SK-N-MC (cell line): ENCODE results near the gene STX2.
"Not testable (repeated sequence)": the region's sequence is repeated elsewhere in the genome, so short reads cannot be mapped to it uniquely, and the experiment has no call there.

Source experiments
- DNase-seq: peaks from one replicate; pipeline ENCODE4 v3.0.0-alpha.2; 2011; ENCODE audit warnings: low read depth, low spot score
- H3K27ac ChIP-seq: fragments of 200-600 bp; sonication (generic); 2 replicates; pipeline ENCODE4 v1.5.1; 2016; ENCODE audit warnings: mixed run types
- H3K36me3 ChIP-seq: fragments of 200-600 bp; sonication (generic); 2 replicates; pipeline ENCODE4 v1.6.1; 2017; ENCODE audit warnings: antibody characterized with exemption, low read length, mixed read lengths; ENCODE audit not compliant: insufficient read depth
- H3K4me3 ChIP-seq: fragments of 200-600 bp; sonication (generic); 2 replicates; pipeline ENCODE4 v1.5.1; 2016
- H3K9ac ChIP-seq: fragments of 200-600 bp; sonication (generic); 2 replicates; pipeline ENCODE4 v1.8.0; 2017; ENCODE audit warnings: mixed run types, mixed read lengths; ENCODE audit not compliant: insufficient read length
- H3K9me3 ChIP-seq: fragments of 200-600 bp; sonication (generic); 2 replicates; pipeline ENCODE4 v1.6.1; 2017; ENCODE audit warnings: low read depth, mild to moderate bottlenecking, antibody characterized with exemption, low read length, moderate library complexity, mixed read lengths
- EZH2 ChIP-seq: fragments of 200-600 bp; sonication (generic); IDR thresholded peaks from one replicate; pipeline ENCODE4 v1.6.1; 2017; ENCODE audit warnings: antibody characterized with exemption
- FOXP2 ChIP-seq: optimal IDR thresholded peaks from 2 replicates; pipeline ENCODE3; 2011; ENCODE audit warnings: mild to moderate bottlenecking, moderate library complexity; ENCODE audit not compliant: insufficient read depth; ENCODE audit errors: extremely low read length, control extremely low read depth
- POLR2AphosphoS5 ChIP-seq: IDR thresholded peaks from 2 replicates; pipeline ENCODE4 v1.6.1; 2012; ENCODE audit warnings: mild to moderate bottlenecking, low read depth, low read length, borderline replicate concordance

Gene STX2

GRCh38 chr12:130761537-130762318, 77.3 kb downstream of the STX2 start:
- DNase-seq = no peak
- Histone ChIP-seq H3K9me3 (0 out of 2 replicates have a peak, but pooled peaks cover 3% of the 10 kb centered on the region), H3K36me3 (no peaks in the 10 kb centered on the region), H3K4me3 (no peak overlapping the region), H3K9ac (no peak overlapping the region), H3K27ac (no peak overlapping the region)
- TF ChIP-seq POLR2AphosphoS5 (no peak), EZH2 (no peak), FOXP2 (no peak)

DNA sequence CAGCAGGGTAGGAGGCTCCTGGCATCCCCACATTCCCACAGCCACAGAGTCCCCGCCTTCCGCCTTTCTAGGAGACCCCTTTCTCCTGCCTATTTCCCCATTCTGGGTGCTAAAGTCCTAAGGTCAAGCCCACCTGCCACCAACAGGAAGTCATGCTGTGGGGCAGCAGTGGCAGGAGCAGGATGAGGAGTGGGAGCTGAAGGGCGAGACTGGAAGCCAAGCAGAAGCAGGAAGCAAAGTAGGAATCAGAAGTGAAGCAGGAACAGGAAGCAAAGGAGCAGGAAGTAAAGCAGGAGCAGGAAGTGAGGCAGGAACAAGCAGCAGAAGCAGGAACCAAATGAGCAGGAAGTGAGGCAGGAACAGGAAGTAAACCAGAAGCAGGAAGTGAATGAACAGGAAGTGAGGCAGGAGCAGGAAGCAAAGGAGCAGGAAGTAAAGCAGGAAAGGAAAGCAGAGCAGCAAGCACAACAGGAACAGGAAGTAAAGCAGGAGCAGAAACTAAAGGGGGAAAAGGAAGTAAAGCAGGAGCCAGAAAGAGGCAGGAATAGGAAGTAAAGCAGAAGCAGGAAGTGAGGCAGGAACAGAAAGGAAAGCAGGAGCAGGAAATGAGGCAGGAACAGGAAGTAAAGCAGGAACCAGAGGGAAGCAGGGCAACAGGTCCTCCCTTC, 84.7 kb downstream of the STX2 start:
- DNase-seq = peak; percentile 10
- Histone ChIP-seq H3K9ac (no peak overlapping the region), H3K36me3 (no peaks in the 10 kb centered on the region), H3K27ac (no peak overlapping the region), H3K9me3 (no peaks in the 10 kb centered on the region), H3K4me3 (peak overlapping the region; percentile 25)
- TF ChIP-seq POLR2AphosphoS5 (no peak), EZH2 (no peak), FOXP2 (no peak)

GRCh38 chr12:130752692-130753230, 86.3 kb downstream of the STX2 start:
- H3K9ac ChIP-seq = no peak overlapping the region
- TF ChIP-seq POLR2AphosphoS5 (no peak), FOXP2 (no peak), EZH2 (no peak)
- DNase-seq = no peak
- H3K27ac ChIP-seq = no peak overlapping the region
- no peak overlapping the region for H3K4me3 ChIP-seq
- no peaks in the 10 kb centered on the region for H3K36me3 ChIP-seq
- H3K9me3 ChIP-seq = no peaks in the 10 kb centered on the region

DNA sequence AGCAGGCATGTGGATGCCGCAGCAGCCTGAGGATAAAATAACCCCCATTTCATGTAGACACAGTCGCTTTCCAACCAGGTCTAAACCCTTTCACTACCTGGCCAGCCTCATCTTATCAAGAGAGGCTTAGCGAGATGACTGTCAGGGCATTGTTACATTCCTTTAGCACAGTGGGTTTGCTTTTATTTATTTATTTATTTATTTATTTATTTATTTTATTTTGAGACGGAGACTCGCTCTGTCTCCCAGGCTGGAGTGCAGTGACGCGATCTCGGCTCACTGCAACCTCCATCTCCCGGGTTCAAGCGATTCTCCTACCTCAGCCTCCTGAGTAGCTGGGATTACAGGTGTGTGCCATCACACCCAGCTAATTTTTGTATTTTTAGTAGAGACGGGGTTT, 87.0 kb downstream of the STX2 start:
- H3K4me3 ChIP-seq, H3K27ac ChIP-seq, DNase-seq, H3K9me3 ChIP-seq, H3K36me3 ChIP-seq, H3K9ac ChIP-seq: not testable (repeated sequence)

- H3K36me3 ChIP-seq = no peaks in the 10 kb centered on the region
- H3K9ac ChIP-seq = no peak overlapping the region
- H3K27ac ChIP-seq = no peak overlapping the region
- DNase-seq = no peak
- H3K4me3 ChIP-seq = no peak overlapping the region
- H3K9me3 ChIP-seq = no peaks in the 10 kb centered on the region
- TF ChIP-seq FOXP2 (no peak), POLR2AphosphoS5 (no peak), EZH2 (no peak)
Observed at GRCh38 chr12:130748786-130749185, 90.3 kb downstream of the STX2 start.

DNA sequence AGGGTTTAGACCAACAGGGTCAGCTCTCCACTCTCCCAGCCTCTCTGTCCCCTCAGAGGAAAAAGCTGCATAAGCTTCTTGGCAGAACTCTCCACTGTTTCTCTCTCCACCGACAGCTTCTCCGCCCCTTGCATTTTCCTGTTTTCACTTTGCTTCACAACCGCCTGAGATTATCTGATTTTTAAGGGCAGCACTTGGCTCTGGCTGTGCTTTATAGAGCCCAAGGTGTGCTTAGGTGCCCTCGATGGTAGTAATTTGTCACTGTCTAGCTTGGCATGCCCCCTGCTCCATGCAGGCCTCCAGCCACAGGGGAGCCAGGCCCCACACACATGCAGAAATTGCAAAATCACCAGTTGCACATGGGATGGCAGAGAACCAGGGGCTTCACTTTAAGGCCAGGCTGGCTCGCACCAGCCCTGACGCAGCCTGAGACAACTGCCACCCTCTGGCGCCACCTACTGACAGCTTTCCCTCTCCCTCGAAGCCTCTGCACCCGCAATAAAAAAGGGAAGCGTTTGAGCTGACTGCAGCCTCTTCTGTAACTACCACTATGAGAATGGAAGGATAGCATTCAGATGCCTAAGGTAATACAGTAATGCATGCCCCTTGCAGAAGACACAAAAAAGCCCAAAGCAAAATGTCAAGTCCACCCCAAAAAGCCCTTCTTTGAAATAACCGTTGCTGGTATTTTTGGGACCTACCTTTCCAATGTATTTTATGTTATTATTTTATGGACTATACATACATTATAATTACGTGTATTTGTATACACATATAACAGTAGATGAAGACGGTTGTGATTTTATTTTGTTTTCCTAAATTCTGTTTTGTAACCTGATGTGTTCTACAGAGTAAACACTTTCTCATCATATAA, 90.9 kb downstream of the STX2 start:
- TF ChIP-seq FOXP2 = no peak
- TF ChIP-seq POLR2AphosphoS5 = no peak
- no peak for TF ChIP-seq EZH2
- no peak overlapping the region for H3K27ac ChIP-seq
- DNase-seq = peak; percentile 26
- H3K4me3 ChIP-seq = no peak overlapping the region
- no peak overlapping the region for H3K9ac ChIP-seq
- H3K36me3 ChIP-seq = no peaks in the 10 kb centered on the region
- no peaks in the 10 kb centered on the region for H3K9me3 ChIP-seq

- TF ChIP-seq POLR2AphosphoS5 (no peak), FOXP2 (no peak), EZH2 (no peak)
- DNase-seq = no peak
Observed at GRCh38 chr12:130746546-130746945, 92.5 kb downstream of the STX2 start.

GRCh38 chr12:130745921-130746320, 93.1 kb downstream of the STX2 start:
- H3K9ac ChIP-seq = no peak overlapping the region
- no peaks in the 10 kb centered on the region for H3K9me3 ChIP-seq
- no peak overlapping the region for H3K4me3 ChIP-seq
- no peaks in the 10 kb centered on the region for H3K36me3 ChIP-seq
- no peak overlapping the region for H3K27ac ChIP-seq
- no peak for DNase-seq
- no peak for TF ChIP-seq EZH2
- TF ChIP-seq FOXP2 = no peak
- TF ChIP-seq POLR2AphosphoS5 = no peak

More at GRCh38 chr12:130746546-130746945, 92.5 kb downstream of the STX2 start:
- Histone ChIP-seq H3K4me3 (no peak overlapping the region), H3K36me3 (no peaks in the 10 kb centered on the region), H3K9me3 (no peaks in the 10 kb centered on the region), H3K27ac (no peak overlapping the region), H3K9ac (no peak overlapping the region)
